Measurements from ENCODE around the gene INO80E. TPM values are rescaled to one million over a fixed set of nuclear protein-coding genes. Genes with fewer than 3 reads are reported as not detected.

Gene INO80E
- total and polyA plus RNA-seq, 2 of the 8 experiments (the other 6 are each of a cell fraction or from before 2014, with no cell fraction given): 43.0 to 91.2 TPM

DNA sequence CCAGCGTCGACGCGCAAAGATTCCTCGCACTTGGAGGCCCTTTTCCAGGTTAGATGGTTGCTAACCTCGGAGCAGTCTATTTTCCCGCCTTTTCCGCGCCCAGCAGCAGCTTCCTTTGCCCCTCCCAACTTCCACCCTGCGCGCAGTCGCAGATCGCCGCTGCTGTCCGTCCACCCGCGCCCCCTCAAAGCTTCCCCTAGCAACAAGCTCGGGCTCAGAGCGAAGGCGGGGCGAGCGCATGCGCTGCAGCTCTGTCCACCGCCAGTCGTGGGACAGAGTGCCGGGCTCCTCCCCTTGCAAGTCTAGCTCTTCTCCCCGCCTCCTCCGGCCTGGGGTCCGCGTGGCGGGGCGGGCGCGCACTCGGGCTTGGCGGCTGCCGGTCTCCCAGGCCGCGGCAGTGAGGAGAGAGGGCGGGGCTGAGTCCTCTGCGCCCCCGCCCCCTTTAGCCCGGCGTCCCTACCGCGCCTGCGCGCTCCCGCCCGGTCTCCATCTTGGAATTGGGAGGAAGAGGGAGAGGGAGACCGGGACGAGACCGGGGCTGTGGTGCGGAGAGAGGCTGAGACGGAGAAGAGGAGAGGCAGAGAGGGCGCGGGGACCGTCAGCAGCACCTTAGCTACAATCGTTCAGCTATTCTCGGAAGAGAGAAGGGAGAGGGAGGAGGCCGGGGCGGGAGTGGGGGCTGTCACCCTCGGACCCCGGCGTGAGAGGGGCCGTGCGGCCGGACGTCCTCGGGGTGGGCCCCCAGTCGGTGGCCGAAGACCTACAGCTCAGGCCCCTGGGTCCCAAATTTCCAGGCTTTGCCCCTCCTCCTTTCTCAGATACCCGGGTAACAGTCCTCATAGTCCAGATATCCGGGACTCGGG lies 22.4 kb upstream of the INO80E start, which contains the start of gene TAOK2 (continued):
- TF ChIP-seq CTBP2 (IDR thresholded peaks at IDR 0.05; ENCODE audit: borderline replicate concordance, insufficient read depth, insufficient read length, low read length): no peak
- TF ChIP-seq, protein P1, sequence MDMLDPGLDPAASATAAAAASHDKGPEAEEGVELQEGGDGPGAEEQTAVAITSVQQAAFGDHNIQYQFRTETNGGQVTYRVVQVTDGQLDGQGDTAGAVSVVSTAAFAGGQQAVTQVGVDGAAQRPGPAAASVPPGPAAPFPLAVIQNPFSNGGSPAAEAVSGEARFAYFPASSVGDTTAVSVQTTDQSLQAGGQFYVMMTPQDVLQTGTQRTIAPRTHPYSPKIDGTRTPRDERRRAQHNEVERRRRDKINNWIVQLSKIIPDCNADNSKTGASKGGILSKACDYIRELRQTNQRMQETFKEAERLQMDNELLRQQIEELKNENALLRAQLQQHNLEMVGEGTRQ (IDR thresholded peaks at IDR 0.05; ENCODE audit: low read length): no peak
- no peak for TF ChIP-seq GTF2F1 (IDR thresholded peaks at IDR 0.05; ENCODE audit: borderline replicate concordance, low read depth, low read length)
- no peak for TF ChIP-seq ZNF274 (IDR thresholded peaks at IDR 0.05; ENCODE audit: borderline replicate concordance, extremely low read depth, low read length)
